Ishikawa (cell line): Measurements from ENCODE around the gene PRKCB.

Experiments
- EP300 ChIP-seq: IDR thresholded peaks from 2 replicates; pipeline ENCODE4 v1.6.1; 2012; ENCODE audit warnings: borderline replicate concordance
- MAX ChIP-seq: IDR thresholded peaks from 2 replicates; pipeline ENCODE4 v1.6.1; 2012
- REST ChIP-seq: IDR thresholded peaks from 2 replicates; pipeline ENCODE4 v1.6.1; 2012; ENCODE audit warnings: low read depth, mild to moderate bottlenecking

DNA sequence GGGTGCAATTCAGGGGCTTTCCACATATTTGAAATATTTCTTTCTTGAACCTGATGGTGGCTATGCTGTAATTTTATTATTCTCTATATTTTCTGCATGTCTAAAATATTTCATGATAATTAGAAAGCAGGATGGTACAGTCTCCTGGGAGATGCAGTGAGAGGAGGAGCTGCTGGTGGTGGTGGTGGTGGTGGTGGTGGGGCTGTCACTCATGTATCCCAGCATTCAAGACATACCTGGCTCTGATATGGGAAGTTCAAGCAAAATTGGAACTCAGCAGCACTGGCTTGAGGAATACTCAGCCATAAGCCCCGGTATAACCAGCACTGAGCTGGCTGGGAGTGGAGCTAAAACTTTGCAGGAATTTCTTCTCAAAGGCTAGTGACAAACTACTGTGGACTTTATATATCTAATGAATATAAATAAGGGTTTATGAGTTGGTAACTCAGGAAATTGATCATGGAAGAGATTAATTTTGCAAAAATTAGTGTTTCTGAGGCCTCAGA lies 200.3 kb downstream of the PRKCB start:
- TF ChIP-seq MAX (no peak), EP300 (no peak), REST (no peak)
